Measurements from ENCODE around the gene MYBPHL.
"Not testable (repeated sequence)": the region's sequence is repeated elsewhere in the genome, so short reads cannot be mapped to it uniquely, and the experiment has no call there.

The MYBPHL gene

GRCh38 chr1:109304226-109304920 lies 2.4 kb downstream of the MYBPHL start:
- no peak for DNase-seq

GRCh38 chr1:109301874-109302273 lies 4.9 kb downstream of the MYBPHL start:
- no peak for DNase-seq

- DNase-seq: no peak
Observed at GRCh38 chr1:109300650-109301151, 6.1 kb downstream of the MYBPHL start.

GRCh38 chr1:109299558-109300343 lies 7.1 kb downstream of the MYBPHL start:
- DNase-seq: no peak

- no peak for DNase-seq
Observed at GRCh38 chr1:109298666-109299557, 7.9 kb downstream of the MYBPHL start.

- DNase-seq: no peak
Observed at GRCh38 chr1:109296782-109297181, 10.0 kb downstream of the MYBPHL start.

- no peak for DNase-seq
Observed at GRCh38 chr1:109295712-109296415, 10.9 kb downstream of the MYBPHL start.

GRCh38 chr1:109294481-109294880 lies 12.3 kb downstream of the MYBPHL start:
- DNase-seq: no peak

- DNase-seq: no peak
Observed at GRCh38 chr1:109293026-109293425, 13.8 kb downstream of the MYBPHL start.

- no peak for DNase-seq
Observed at GRCh38 chr1:109292364-109292763, 14.4 kb downstream of the MYBPHL start.

- DNase-seq: peak; percentile 27
Observed at GRCh38 chr1:109290998-109291397, 15.8 kb downstream of the MYBPHL start.

- no peak for DNase-seq
Observed at GRCh38 chr1:109290137-109290536, 16.7 kb downstream of the MYBPHL start.

GRCh38 chr1:109286762-109287161 lies 20.0 kb downstream of the MYBPHL start:
- not testable (repeated sequence) for DNase-seq

- DNase-seq: no peak
Observed at GRCh38 chr1:109283748-109284600, 22.8 kb downstream of the MYBPHL start.

GRCh38 chr1:109282952-109283747 lies 23.7 kb downstream of the MYBPHL start, which contains the start of gene PSRC1:
Gene PSRC1 (minus strand): TSS chr1:109283145.
- peak; percentile 79 for DNase-seq

- DNase-seq: no peak
Observed at GRCh38 chr1:109282497-109282951, 24.3 kb downstream of the MYBPHL start.

GRCh38 chr1:109281680-109282496 lies 24.9 kb downstream of the MYBPHL start:
- DNase-seq: peak; percentile 68

- no peak for DNase-seq
Observed at GRCh38 chr1:109280862-109281261, 25.9 kb downstream of the MYBPHL start.

- no peak for DNase-seq
Observed at GRCh38 chr1:109279615-109280278, 27.1 kb downstream of the MYBPHL start.

Measured in GF-D8 (cell line).